GM12892 (cell line): ENCODE data around the gene TMED9.

Experiments used
- POLR2A ChIP-seq: IDR thresholded peaks from 2 replicates; pipeline ENCODE4 v1.6.1; 2011; ENCODE audit warnings: low read depth, low read length, control low read depth
- POLR2AphosphoS5 ChIP-seq: IDR thresholded peaks from 2 replicates; pipeline ENCODE4 v1.6.1; 2011; ENCODE audit warnings: low read depth, low read length, control low read depth
- TAF1 ChIP-seq: IDR thresholded peaks from 2 replicates; pipeline ENCODE4 v1.6.1; 2011; ENCODE audit warnings: low read depth, mild to moderate bottlenecking, control low read depth, low read length, borderline replicate concordance

- no peak for TF ChIP-seq TAF1
- TF ChIP-seq POLR2A, result no peak
- TF ChIP-seq POLR2AphosphoS5, result no peak
These were observed 27.0 kb upstream of the TMED9 start for GRCh38 chr5:177565046-177565445.
